Panc1 (cell line): ENCODE results near the gene ZBTB20. TPM values are rescaled to one million over a fixed set of nuclear protein-coding genes. Genes with fewer than 3 reads are reported as not detected.

Experiments
- ATAC-seq: fragments of 200-7000 bp; cut with Tn5 transposase; 2 replicates; pipeline ENCODE4 v1.9.1; 2020; ENCODE audit warnings: mild to moderate bottlenecking, moderate library complexity
- BruUV-seq: library from RNA; stranded (reverse); fragments of 400-500 nt; replicated peaks from 2 replicates; lab custom pipeline; 2021; lab: Mats Ljungman, UMichigan
- CTCF ChIA-PET: fragments of 300-600 bp; sonication (Branson Sonifier 250); formaldehyde crosslinking; loops from one replicate; lab custom pipeline; 2022; ENCODE audit warnings: antibody characterized with exemption; lab: Charles Lee
- POLR2A ChIA-PET: fragments of 300-600 bp; sonication (Branson Sonifier 250); formaldehyde crosslinking; loops from one replicate; lab custom pipeline; 2022; ENCODE audit warnings: antibody characterized with exemption; lab: Charles Lee
- DNase-seq: peaks from one replicate; pipeline ENCODE4 v3.0.0-alpha.2; 2010; ENCODE audit warnings: low read depth, low spot score
- H3K27ac ChIP-seq: 2 replicates; pipeline ENCODE4 v1.5.1; 2011; ENCODE audit warnings: mild to moderate bottlenecking, low read length, inconsistent platforms
- H3K27me3 ChIP-seq: fragments of 200-500 bp; sonication (Bioruptor generic); 2 replicates; pipeline ENCODE4 v1.6.0; 2014; ENCODE audit warnings: low read length, inconsistent platforms; ENCODE audit not compliant: control insufficient read depth, insufficient read depth
- H3K36me3 ChIP-seq: fragments of 200-500 bp; sonication (Bioruptor generic); 2 replicates; pipeline ENCODE4 v1.5.1; 2014; ENCODE audit warnings: inconsistent platforms, mild to moderate bottlenecking, low read length, moderate library complexity; ENCODE audit not compliant: control insufficient read depth, insufficient read depth
- H3K4me1 ChIP-seq: 2 replicates; pipeline ENCODE4 v1.5.1; 2011; ENCODE audit warnings: inconsistent platforms, mild to moderate bottlenecking, low read length, moderate library complexity; ENCODE audit not compliant: control insufficient read depth, insufficient read depth
- H3K4me3 ChIP-seq, 2 experiments: 2 replicates each; pipeline ENCODE4 v1.5.1; 2011 to 2012; ENCODE audit warnings: low read depth in 2 of 2, low read length in 2 of 2, mild to moderate bottlenecking in 2 of 2, inconsistent platforms in 1 of 2, moderate library complexity in 1 of 2
- H3K9me3 ChIP-seq: fragments of 200-500 bp; sonication (Bioruptor generic); 2 replicates; pipeline ENCODE4 v1.5.1; 2014; ENCODE audit warnings: low read depth, mild to moderate bottlenecking, inconsistent platforms, low read length, moderate library complexity; ENCODE audit not compliant: control insufficient read depth, insufficient read depth
- CTCF ChIP-seq: fragments of 450-650 bp; IDR thresholded peaks from 2 replicates; pipeline ENCODE4 v1.5.1; 2017; ENCODE audit warnings: mild to moderate bottlenecking
- POLR2AphosphoS5 ChIP-seq: IDR thresholded peaks from 2 replicates; pipeline ENCODE4 v1.6.1; 2012; ENCODE audit warnings: mild to moderate bottlenecking, low read depth, low read length, moderate library complexity
- REST ChIP-seq, 2 experiments: IDR thresholded peaks; 2 replicates each; pipeline ENCODE4 v1.6.1; 2011 to 2012; ENCODE audit warnings: low read depth in 2 of 2, control low read depth in 1 of 2, low read length in 1 of 2, mild to moderate bottlenecking in 1 of 2, moderate library complexity in 1 of 2; ENCODE audit not compliant: insufficient read depth in 1 of 2
- SIN3A ChIP-seq: IDR thresholded peaks from 2 replicates; pipeline ENCODE4 v1.6.1; 2012; ENCODE audit warnings: low read depth, mild to moderate bottlenecking, low read length, moderate library complexity, borderline replicate concordance; ENCODE audit not compliant: insufficient read depth
- TCF7L2 ChIP-seq: IDR thresholded peaks from 2 replicates; pipeline ENCODE4 v1.6.1; 2011; ENCODE audit warnings: mild to moderate bottlenecking, low read depth, low read length, inconsistent platforms
- in situ Hi-C: cut with HindIII; loops from 2 replicates; pipeline ENCODE4 v1.10.0; 2016; ENCODE audit warnings: low sequenced_read_pairs, low pct_unique_long_range_greater_than_20kb
- intact Hi-C: fragments of 100-400 bp; cut with micrococcal nuclease; formaldehyde crosslinking; loops from one replicate; pipeline ENCODE4 v1.10.0; 2022; ENCODE audit not compliant: unreplicated experiment
- total RNA-seq: library from RNA; stranded (reverse); gene quantifications from one replicate; pipeline ENCODE4 v1.2.1, GENCODE V29; 2021; ENCODE audit not compliant: unreplicated experiment

The ZBTB20 gene
- total RNA-seq, 1 experiment from 2014 or later: 4.1 TPM

- intact Hi-C loops: no loop called here
- ChIA-PET POLR2A (no interaction called here), CTCF (no interaction called here)
- TF ChIP-seq CTCF (no peak), REST (IDR thresholded peaks at IDR 0.05; ENCODE audit: insufficient read depth in 1 of 2, low read depth in 2 of 2, low read length in 1 of 2) (no peak), SIN3A (no peak), TCF7L2 (no peak), POLR2AphosphoS5 (no peak)
- Histone ChIP-seq H3K36me3 (no peaks in the 10 kb centered on the region), H3K4me1 (no peaks in the 10 kb centered on the region; the same call in 1 of the 2 replicates), H3K27me3 (no peaks in the 10 kb centered on the region), H3K4me3 (no peak overlapping the region), H3K27ac (no peak overlapping the region), H3K9me3 (no peaks in the 10 kb centered on the region)
- in situ Hi-C loops: no loop called here
- ATAC-seq: no peak
- BruUV-seq: no TSS peak
- no peak for DNase-seq
Measured at GRCh38 chr3:114639171-114639570, 507.9 kb downstream of the ZBTB20 start.

- DNase-seq: no peak
- Histone ChIP-seq H3K27ac (no peak overlapping the region), H3K4me3 (no peak overlapping the region), H3K4me1 (no peaks in the 10 kb centered on the region; the same call in 1 of the 2 replicates), H3K36me3 (no peaks in the 10 kb centered on the region), H3K9me3 (no peaks in the 10 kb centered on the region), H3K27me3 (no peaks in the 10 kb centered on the region)
- no peak for TF ChIP-seq REST (IDR thresholded peaks at IDR 0.05; ENCODE audit: insufficient read depth in 1 of 2, low read depth in 2 of 2, low read length in 1 of 2)
- no peak for TF ChIP-seq SIN3A
- no peak for TF ChIP-seq TCF7L2
- no peak for TF ChIP-seq CTCF
- TF ChIP-seq POLR2AphosphoS5: no peak
- BruUV-seq: no TSS peak
- ChIA-PET CTCF (no interaction called here), POLR2A (no interaction called here)
- ATAC-seq: no peak
- intact Hi-C loops: no loop called here
- in situ Hi-C loops: no loop called here
Measured at GRCh38 chr3:114635878-114636277, 511.2 kb downstream of the ZBTB20 start.
